GM06990 (cell line): ENCODE measurements around the gene SAXO1.

Experiments used
- DNase-seq: peaks from one replicate; pipeline ENCODE4 v3.0.0-alpha.2; 2011; ENCODE audit not compliant: insufficient read length; ENCODE audit errors: extremely low read depth
- H3K27me3 ChIP-seq: replicated peaks from 2 replicates; pipeline ENCODE4 v1.6.0; 2011; ENCODE audit warnings: low read length; ENCODE audit not compliant: control insufficient read depth, insufficient read depth
- H3K36me3 ChIP-seq: 2 replicates; pipeline ENCODE4 v1.5.1; 2011; ENCODE audit warnings: low read length; ENCODE audit not compliant: control insufficient read depth, insufficient read depth
- H3K4me3 ChIP-seq: replicated peaks from 2 replicates; pipeline ENCODE4 v1.5.1; 2011; ENCODE audit warnings: low read depth, mild to moderate bottlenecking, control low read depth, low read length
- CTCF ChIP-seq: IDR thresholded peaks from 2 replicates; pipeline ENCODE4 v1.5.1; 2011; ENCODE audit warnings: low read length, control low read depth, mild to moderate bottlenecking, inconsistent platforms; ENCODE audit not compliant: insufficient read depth, poor library complexity, severe bottlenecking

Gene SAXO1

GRCh38 chr9:18989097-18989496 is 43.9 kb downstream of the SAXO1 start:
- Histone ChIP-seq H3K4me3 (no peak overlapping the region), H3K27me3 (no peaks in the 10 kb centered on the region), H3K36me3 (no peaks in the 10 kb centered on the region)
- no peak for DNase-seq
- TF ChIP-seq CTCF, result no peak

GRCh38 chr9:18988003-18988402 is 45.0 kb downstream of the SAXO1 start:
- no peak overlapping the region for H3K4me3 ChIP-seq
- H3K27me3 ChIP-seq, result no peaks in the 10 kb centered on the region
- H3K36me3 ChIP-seq, result no peaks in the 10 kb centered on the region
- TF ChIP-seq CTCF, result no peak
- no peak for DNase-seq

- no peak for TF ChIP-seq CTCF
- H3K4me3 ChIP-seq, result no peak overlapping the region
- no peaks in the 10 kb centered on the region for H3K36me3 ChIP-seq
- H3K27me3 ChIP-seq, result no peaks in the 10 kb centered on the region
- no peak for DNase-seq
These were observed 47.0 kb downstream of the SAXO1 start for GRCh38 chr9:18985996-18986395.

- no peak for TF ChIP-seq CTCF
- no peak overlapping the region for H3K4me3 ChIP-seq
- H3K27me3 ChIP-seq, result no peaks in the 10 kb centered on the region
- no peaks in the 10 kb centered on the region for H3K36me3 ChIP-seq
- DNase-seq, result no peak
These were observed 47.5 kb downstream of the SAXO1 start for GRCh38 chr9:18985464-18985951.

- no peak for DNase-seq
- Histone ChIP-seq H3K27me3 (no peaks in the 10 kb centered on the region), H3K36me3 (no peaks in the 10 kb centered on the region), H3K4me3 (no peak overlapping the region)
- TF ChIP-seq CTCF, result no peak
These were observed 50.8 kb downstream of the SAXO1 start for GRCh38 chr9:18982262-18982620.
